GM21390 (cell line): ENCODE data around the gene BFAR.
"Not testable (repeated sequence)": the region's sequence is repeated elsewhere in the genome, so short reads cannot be mapped to it uniquely, and the experiment has no call there.

Experiments
- ATAC-seq: cut with Tn5 transposase; IDR thresholded peaks from one replicate; pipeline ENCODE4 v1.9.1; 2021; ENCODE audit not compliant: unreplicated experiment

The BFAR gene, protein sequence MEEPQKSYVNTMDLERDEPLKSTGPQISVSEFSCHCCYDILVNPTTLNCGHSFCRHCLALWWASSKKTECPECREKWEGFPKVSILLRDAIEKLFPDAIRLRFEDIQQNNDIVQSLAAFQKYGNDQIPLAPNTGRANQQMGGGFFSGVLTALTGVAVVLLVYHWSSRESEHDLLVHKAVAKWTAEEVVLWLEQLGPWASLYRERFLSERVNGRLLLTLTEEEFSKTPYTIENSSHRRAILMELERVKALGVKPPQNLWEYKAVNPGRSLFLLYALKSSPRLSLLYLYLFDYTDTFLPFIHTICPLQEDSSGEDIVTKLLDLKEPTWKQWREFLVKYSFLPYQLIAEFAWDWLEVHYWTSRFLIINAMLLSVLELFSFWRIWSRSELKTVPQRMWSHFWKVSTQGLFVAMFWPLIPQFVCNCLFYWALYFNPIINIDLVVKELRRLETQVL

DNA sequence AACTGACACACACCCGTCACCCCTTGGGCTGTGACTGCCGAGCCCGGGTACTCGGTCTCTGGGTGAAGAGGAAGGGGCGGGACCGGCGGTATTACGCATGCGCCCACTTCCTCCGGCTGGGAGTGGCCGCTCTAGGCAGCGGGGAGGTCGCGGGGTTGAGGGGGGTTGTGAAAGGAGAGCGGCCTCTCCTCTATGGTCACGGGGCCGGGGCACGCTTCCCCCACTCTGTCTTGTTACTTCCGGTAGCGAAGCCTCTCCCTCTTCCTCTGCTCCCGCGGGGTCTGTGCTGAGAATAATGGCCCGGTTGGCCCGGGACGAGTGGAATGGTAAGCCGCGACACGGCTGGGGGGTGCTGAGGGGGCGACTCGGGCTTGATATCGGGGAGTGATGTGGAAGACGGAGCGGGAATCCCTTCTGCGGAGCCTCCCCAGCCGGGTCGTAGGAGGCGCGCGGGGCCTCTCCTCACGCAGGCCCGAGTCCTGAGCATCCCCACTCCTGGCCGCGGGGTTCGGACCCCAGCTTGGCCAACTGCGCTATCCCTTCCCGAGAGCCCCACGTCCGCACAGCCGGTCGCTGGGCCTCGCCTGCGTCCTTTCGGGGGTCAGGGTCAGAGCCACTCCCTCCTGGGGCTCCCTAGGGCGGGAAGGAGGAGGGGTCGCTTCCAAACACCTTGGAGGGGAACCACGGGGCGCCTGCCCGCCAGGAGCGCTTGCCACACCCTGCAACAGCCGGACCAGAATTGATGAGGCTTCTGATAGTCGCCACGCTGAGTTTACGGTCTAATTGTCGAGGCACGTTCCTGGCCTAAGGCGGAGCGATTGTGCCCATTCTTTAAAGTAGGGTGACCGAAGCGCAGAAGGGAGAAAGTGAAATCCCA, at the start of gene BFAR:
Gene BFAR, plus strand, starts transcription at position 259 of the 877 bp plus-strand sequence. CDS start 11,396 bp downstream, outside the sequence.
- ATAC-seq = peak; percentile 66

DNA sequence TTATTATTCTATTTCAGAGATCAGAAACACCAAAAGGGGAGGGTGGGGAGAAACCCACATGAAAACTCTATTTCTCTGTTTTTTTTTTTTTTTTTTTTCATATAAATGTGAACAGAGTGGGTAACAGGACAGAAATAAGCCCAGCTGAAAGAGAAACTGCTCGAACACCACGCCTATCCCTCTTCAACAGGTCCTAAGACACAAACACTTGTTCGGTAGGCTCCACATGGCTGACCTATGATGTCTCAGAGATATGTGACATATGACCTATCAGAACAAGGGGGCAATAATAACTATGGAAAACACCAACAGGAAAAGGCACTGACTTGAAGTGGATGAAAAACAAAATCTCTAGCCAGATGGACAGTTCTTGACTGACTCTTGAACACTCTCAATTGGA, 47.5 kb upstream of the BFAR start:
- ATAC-seq = no peak

DNA sequence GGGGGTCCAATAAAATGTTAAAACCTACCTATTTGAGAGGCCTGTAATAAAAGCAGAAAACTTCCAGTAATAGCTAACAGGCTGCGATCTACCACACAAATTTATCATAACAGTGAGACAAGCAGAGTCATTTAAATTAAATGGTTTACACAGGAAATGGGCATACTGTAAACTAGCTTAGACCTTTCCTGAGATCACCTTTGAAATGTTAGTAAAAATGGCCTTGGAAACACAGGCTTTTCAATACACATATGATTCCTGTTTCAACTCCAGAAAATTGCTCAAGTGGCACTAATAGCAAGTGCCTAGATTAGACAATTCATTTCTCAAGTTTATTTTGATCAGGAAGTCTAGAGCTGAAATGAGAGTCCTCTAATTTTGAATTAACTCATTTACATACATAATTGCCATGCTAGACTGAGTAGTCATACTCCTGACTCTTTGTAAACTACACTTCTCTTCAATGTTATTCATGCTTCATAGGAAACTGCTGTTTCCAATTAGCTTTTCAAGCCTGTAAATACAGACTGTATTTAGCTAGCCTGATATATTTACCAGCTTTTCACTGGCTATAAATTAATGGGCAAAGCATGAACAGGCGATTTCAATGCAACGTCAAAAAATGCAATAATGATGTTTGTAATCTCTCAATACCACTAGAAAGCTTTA, 46.0 kb upstream of the BFAR start:
- ATAC-seq = no peak

DNA sequence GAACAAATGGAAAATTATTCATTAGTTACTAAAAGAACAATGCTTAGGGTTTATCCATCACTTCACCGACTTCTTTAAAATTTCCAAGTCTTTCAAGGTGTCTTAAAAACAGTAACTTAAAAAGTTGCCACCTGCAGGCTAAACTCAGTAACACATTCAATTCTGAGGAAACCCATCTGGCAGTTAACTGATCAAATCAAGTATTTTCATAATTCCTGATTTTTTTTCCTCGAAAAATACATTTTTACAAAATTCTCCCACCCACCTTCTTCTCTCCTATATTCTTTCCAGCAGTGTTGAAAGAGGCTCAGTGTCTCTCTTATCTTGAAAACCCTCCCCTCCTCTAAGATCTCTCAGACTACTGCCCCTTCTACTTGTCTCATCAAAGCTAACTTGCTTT, 32.6 kb upstream of the BFAR start:
- ATAC-seq = no peak

DNA sequence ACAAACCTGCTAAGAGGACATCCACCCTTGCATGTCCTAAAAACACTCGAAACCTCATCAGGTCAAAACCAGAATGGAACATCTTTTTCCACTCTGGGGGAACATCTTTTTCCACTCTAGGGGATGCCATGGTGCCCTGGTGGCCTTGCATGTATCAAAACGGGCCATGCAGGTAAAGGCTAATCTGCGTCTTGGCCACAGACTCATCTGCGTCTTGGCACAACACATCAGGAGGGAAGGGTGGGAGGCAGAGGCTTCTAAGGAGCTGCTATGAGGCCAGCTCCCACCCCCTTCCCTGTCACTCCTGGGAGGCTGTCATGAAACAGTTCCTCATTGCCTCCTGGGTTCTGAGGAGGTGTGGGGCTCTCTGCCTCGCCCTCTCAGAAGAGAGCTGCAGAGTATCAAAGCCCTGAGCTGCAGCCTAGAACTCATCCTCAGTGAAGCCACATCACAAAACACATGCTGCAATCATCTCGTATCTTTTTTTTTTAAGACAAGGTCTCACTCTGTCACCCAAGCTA, 30.2 kb upstream of the BFAR start:
- no peak for ATAC-seq

DNA sequence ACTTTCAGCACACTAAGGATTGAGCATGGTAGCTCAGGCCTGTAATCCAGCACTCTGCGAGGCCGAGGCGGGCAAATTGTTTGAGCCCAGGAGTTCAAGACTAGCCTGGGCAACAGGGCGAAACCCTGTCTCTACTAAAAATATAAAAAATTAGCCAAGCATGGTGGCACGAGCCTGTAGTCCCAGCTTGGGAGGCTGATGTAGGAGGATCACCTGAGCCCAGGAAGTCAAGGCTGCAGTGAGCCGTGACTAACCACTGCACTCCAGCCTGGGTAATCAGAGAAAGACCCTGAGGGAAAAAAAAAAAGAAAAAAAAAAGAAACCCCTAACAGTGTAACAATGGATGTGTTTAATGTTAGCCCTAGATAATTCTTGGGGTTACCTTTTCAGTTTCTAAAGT, 26.6 kb upstream of the BFAR start:
- ATAC-seq = peak; percentile 45

DNA sequence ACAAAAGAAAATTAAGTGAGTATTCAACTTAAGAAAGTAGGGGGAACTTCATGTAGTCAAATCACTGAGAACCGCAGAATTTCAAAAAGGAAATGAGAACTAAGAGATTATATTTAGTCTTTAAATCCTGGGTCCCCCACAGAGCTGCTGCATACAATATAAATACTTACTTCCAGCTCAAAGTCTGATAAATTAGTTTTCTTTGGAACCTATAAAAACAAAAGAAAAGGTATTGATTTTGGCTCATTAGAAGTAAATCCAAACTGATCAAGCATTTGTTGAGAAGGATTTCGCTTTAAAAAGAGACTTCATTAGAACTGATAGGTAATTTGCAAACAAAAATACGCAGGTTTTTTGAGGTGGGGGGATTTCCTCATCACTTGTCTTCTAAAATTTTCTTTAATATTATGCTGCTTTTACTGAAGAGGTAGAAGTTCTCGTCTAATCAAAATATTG, 24.6 kb upstream of the BFAR start:
- no peak for ATAC-seq

DNA sequence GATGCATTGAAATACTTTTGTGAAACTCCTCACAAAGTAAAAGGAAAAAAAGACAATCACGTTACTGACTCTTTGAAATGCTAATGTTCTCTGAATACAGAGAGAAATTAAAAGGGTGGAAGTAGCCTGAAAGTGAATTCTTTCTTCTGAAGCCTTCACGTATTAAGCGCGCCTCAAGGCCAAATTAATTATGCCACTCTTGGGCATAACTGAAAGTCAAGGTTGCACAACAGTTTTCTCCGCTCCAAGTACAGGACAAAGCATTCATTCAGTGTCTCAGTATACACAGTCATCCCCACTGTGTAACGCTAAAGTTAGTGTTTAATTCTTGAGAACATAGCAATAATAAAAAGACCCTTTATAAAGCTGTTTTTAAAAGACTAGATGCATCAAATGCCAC, 24.1 kb upstream of the BFAR start:
- ATAC-seq = no peak

DNA sequence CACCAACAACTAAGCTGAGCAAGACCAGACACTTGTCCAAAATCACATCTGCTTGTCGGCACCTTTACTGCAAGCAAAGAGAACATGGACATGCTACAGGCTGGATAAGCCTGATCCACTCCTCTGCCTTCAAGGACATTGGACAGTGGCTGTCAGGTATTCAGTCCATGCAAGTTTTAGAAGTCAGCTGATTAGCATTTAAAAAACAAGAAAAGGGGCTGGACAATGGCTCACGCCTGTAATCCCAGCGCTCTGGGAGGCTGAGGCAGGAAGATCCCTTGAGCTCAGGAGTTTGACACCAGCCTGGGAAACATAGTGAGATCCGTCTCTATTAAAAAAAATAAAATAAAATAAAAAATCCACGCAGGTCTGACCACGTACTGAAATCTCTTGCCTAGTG, 23.0 kb upstream of the BFAR start:
- no peak for ATAC-seq

DNA sequence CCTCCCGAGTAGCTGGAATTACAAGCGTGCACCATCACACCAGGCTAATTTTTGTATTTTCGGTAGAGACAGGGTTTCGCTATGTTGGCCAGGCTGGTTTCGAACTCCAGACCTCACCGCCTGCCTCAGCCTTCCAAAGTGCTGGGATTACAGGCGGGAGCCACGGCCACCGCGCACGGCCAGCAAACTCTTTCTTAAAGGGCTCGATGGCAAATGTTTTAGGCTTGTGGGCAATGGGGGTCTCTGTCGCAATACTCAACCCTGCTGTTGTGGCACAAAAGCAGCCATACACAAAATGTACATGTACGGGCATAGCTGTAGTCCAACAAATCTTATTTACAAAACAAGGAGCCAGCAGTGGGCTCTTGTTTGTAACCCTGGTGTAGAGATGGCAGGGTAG, 21.1 kb upstream of the BFAR start:
- no peak for ATAC-seq

DNA sequence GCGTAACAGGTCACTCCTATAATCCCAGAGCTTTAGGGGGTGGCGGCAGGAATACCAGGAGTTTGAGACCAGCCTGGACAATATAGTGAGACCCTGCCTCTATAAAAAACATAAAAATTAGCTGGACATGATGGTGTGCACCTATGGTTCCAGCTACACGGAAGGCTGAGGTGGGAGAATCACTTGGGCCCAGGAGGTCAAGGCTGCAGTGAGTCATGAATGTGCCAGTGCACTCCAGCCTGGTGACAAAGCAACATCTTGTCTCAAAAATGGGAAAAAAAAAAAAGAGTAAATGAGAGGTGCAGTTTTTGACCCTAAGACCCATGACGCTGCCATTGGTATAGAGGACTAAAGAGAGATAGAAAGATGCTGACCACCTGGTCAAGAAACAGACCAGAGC, 18.8 kb upstream of the BFAR start:
- no peak for ATAC-seq

DNA sequence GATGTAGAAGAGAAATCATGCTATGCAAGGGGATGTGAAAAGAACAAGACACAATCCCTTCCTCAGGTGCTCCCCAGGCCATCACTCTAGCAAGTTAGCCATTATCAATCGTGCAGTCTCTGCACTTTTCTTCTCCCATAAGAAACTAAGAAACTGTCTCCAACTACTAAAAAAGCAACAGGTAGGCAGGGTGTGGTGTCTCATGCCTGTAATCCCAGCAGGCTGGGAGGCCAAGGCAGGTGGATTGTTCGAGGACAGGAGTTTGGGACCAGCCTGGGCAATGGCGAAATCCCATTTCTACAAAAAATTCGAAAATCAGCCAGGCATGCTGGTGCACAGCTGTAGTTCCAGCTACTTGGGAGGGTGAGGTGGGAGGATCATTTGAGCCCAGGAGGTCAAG, 16.5 kb upstream of the BFAR start:
- ATAC-seq = no peak

DNA sequence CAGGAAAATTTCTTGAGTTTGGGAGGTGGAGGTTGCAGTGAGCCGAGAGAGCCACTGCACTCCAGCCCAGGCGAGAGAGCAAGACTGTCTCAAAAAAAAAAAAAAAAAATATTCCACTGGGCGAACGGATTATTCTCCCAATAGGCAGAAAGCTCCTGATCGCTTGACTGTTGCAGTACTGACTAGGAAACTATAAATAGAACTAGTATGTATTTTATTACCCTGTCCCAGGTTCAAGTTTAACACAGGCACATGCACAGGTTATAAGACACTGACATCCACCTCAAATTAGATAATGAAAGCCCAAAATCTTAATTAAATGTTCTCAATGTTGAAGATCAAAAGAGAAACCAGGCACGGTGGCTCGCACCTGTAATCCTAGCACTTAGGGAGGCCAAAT, 14.2 kb upstream of the BFAR start:
- ATAC-seq = no peak

DNA sequence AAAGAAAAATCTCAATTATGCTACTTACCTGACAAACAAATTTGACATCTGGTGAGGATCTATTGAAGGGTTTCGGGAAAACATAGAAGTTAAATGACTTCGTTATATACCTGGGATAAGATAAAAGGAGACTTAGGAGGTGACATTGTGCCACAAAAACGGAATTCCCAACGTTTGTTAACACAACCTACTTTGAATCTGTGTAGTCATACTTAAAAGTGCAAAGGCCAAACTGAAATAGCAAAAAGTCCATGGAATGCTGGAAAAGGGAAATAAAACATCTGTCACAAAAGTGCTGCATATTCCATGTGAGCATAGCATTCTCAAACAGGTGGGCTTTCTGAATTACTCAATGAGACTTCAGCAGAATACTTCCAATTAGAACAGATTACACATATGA, 5.7 kb upstream of the BFAR start:
- no peak for ATAC-seq

DNA sequence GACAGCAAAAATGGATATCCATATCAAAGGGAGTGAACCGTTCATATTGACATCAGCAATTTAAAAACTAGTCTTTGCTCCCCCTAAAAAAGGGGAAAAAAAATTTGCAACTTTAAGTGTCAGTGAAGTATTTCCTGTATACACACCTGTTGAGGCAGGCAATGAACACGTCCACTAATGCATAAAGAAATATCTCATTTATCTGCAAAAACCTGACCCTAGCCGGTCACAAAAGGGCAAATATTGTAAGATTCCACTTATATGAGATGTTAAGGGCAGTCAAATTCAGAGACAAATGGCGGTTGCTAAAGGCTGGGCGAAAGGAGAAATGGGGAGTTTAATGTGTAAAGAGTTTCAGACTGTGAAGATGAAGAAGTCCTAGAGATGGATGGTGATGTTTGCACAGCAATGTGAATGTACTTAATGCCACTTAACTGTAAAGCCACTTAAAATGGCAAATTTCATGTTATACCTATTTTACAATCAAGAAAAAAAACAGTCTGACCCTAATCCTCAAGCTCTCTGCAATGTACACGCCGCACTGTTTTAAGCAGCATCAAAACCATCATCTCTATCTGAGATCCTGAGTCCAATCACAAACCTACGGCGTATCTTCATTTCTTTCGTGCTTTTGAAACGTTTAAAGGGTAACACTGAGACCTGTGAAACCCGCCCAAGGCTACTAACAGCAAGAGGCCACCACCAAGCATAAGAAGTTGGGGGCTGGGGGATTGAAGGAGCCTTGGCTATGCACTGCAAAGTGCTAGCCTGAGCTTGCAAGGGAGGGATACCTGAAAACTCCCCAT, 3.7 kb upstream of the BFAR start:
- no peak for ATAC-seq

DNA sequence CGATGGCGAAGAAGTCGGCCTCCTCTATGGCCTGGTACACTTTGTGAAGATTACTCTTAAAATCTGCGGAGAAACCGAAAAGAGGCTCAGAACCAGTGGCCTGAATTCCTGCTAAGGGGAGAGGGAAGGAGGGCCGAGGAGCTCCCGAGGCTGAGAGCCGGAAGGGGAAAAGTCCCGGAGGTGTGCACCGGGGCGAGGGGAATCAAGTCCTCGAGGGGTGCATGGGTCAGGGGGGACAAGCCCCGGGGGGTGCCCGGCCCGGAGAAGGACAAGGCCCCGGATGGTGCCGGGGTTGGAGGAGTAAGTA, 3.2 kb upstream of the BFAR start:
- ATAC-seq = peak; percentile 2

DNA sequence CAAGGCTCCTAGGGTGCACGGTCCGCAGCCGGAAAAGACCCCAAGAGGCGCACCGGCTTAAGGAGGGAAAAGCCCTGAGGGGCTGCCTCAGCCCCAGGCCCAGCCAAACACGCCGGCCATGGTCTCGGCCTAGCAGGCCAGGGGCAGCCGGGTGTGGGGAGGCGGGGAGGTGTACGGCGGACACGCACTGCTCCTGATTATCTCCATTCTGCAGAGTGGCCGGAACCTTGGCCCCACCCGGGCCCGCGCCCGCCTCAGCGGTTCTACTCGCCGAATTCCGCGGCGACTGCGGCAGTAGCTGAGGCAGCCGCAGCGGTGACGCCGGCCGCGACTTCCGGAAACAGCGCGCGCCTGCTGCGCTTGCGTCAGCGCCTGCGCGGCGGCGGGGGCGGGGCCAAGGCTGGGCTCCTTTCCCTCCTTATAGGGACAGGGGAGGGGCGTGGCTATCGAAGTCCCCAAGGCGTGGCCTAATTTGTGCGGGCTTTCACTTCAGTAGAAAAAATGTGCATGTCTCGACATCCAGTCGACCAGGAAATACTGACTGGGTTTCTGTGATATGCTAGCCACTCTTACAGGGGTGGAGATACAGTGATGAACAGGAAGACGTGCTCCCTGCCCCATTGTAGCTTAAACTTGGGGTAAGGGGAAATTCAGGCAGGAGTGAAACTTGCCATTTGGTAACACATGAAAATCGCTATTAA, 2.7 kb upstream of the BFAR start, which contains the start of gene PARN:
Gene PARN, minus strand, starts transcription at position 342 of the 701 bp plus-strand sequence. Its CDS starts 135 bp downstream, at position 207.
- ATAC-seq = peak; percentile 52

DNA sequence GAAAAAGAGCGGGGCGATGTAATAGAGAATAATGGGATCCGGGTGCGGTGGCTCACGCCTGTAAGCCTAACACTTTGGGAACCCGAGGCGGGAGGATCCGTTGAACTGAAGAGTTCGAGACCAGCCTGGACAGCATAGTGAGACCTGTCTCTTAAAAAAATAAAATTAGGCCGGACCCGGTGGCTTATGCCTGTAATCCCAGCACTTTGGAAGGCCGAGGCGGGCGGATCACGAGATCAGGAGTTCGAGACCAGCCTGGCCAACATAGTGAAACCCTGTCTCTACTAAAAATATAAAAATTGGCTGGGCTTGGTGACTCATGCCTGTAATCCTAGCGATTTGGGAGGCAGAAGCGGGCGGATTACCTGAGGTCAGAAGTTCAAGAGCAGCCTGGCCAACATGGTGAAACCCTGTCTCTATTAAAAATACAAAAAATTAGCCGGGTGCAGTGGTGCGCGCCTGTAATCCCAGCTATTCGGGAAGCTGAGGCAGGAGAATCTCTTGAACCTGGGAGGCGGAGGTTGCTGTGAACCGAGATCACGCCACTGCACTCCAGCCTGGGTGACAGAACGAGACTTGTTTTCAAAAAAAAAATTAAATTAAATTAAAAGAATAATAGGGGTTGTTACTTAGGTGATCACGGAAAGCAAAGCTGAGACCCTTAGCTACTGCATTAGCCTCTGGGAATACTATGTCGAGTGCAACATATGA, 2.0 kb upstream of the BFAR start:
- ATAC-seq = not testable (repeated sequence)

DNA sequence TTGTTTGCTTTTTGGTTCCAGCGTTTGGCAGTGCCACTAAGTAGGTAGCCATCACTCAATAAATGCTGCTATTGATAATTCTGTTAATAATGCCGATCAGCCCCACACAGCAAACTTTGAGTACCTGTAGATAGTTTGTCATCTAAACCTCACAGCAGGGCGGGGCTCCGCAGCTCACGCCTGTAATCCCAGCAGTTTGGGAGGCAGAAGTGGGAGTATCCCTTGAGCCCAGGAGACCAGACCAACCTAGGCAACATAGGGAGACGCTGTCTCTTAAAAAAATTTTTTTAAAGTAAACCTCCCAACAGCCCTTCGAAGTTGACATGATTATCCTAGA, 1.6 kb downstream of the BFAR start:
- ATAC-seq = no peak
